ENCODE data around the gene BAIAP2L1. TPM values are rescaled to one million over a fixed set of nuclear protein-coding genes. Genes with fewer than 3 reads are reported as not detected.

BAIAP2L1 gene
- polyA plus RNA-seq, 1 donor (not counting 4 experiments of a cell fraction or from before 2014, with no cell fraction given): 41.7 TPM

GRCh38 chr7:98297626-98298286 is 103.1 kb downstream of the BAIAP2L1 start:
- no peak overlapping the region for H3K9ac ChIP-seq (ENCODE audit: control insufficient read depth, extremely low read depth, insufficient read depth, low read length)
- no peak overlapping the region for H3K27ac ChIP-seq (ENCODE audit: control insufficient read depth, insufficient read depth, low read length)
- peaks cover 37 to 40% of the 10 kb centered on the region in 2 experiments for H3K36me3 ChIP-seq (ENCODE audit: control insufficient read depth in 2 of 2, extremely low read depth in 1 of 2, insufficient read depth in 2 of 2, low read length in 2 of 2)
- no peak for FAIRE-seq
- no peaks in the 10 kb centered on the region for H3K27me3 ChIP-seq (ENCODE audit: control insufficient read depth, extremely low read depth, insufficient read depth, low read length)
- no peak for DNase-seq (ENCODE audit: low read depth, low spot score)
- H2AFZ ChIP-seq (ENCODE audit: control insufficient read depth, low read length): no peak overlapping the region
- dilution Hi-C loops (cut with MboI; ENCODE audit: extremely low pct_ligation_motif_present, low sequenced_read_pairs): no loop called here
- no peaks in the 10 kb centered on the region for H3K79me2 ChIP-seq (ENCODE audit: control insufficient read depth, insufficient read depth, low read length)
- H4K20me1 ChIP-seq (ENCODE audit: control insufficient read depth, extremely low read depth, insufficient read depth, low read length): peaks cover 12% of the 10 kb centered on the region
- peaks cover 12% of the 10 kb centered on the region for H3K4me1 ChIP-seq (ENCODE audit: control insufficient read depth, extremely low read depth, insufficient read depth, low read length)
- H3K9me1 ChIP-seq (ENCODE audit: control insufficient read depth, extremely low read depth, insufficient read depth, low read length): no peaks in the 10 kb centered on the region
- H3K9me3 ChIP-seq (ENCODE audit: control insufficient read depth, low read depth, low read length): no peaks in the 10 kb centered on the region
- H3K4me3 ChIP-seq (ENCODE audit: control insufficient read depth in 2 of 3, extremely low read depth in 1 of 3, insufficient read depth in 2 of 3, low read depth in 1 of 3, low read length in 3 of 3): no peak overlapping the region
- TF ChIP-seq EZH2 (IDR thresholded peaks at IDR 0.05; ENCODE audit: low read length) (no peak), CTCF (optimal IDR thresholded peaks at IDR 0.05 in 1 of 3, IDR thresholded peaks at IDR 0.05 in 1 of 3, conservative IDR thresholded peaks at IDR 0.05 in 1 of 3; ENCODE audit: extremely low read depth in 1 of 3, insufficient read depth in 2 of 3, low read length in 3 of 3) (no peak)
- no peak overlapping the region for H3K4me2 ChIP-seq (ENCODE audit: control insufficient read depth, extremely low read depth, insufficient read depth, low read depth, low read length)

- TF ChIP-seq CTCF (optimal IDR thresholded peaks at IDR 0.05 in 1 of 3, IDR thresholded peaks at IDR 0.05 in 1 of 3, conservative IDR thresholded peaks at IDR 0.05 in 1 of 3; ENCODE audit: extremely low read depth in 1 of 3, insufficient read depth in 2 of 3, low read length in 3 of 3): peak in 1 of 3 experiments; percentile 3
- TF ChIP-seq EZH2 (IDR thresholded peaks at IDR 0.05; ENCODE audit: low read length): no peak
- Histone ChIP-seq H3K27me3 (ENCODE audit: control insufficient read depth, extremely low read depth, insufficient read depth, low read length) (no peaks in the 10 kb centered on the region), H3K4me2 (ENCODE audit: control insufficient read depth, extremely low read depth, insufficient read depth, low read depth, low read length) (no peak overlapping the region), H4K20me1 (ENCODE audit: control insufficient read depth, extremely low read depth, insufficient read depth, low read length) (peaks cover 15% of the 10 kb centered on the region), H3K36me3 (ENCODE audit: control insufficient read depth in 2 of 2, extremely low read depth in 1 of 2, insufficient read depth in 2 of 2, low read length in 2 of 2) (peaks cover 35 to 43% of the 10 kb centered on the region in 2 experiments), H3K9me1 (ENCODE audit: control insufficient read depth, extremely low read depth, insufficient read depth, low read length) (no peaks in the 10 kb centered on the region), H2AFZ (ENCODE audit: control insufficient read depth, low read length) (no peak overlapping the region), H3K79me2 (ENCODE audit: control insufficient read depth, insufficient read depth, low read length) (peaks cover 3% of the 10 kb centered on the region), H3K9ac (ENCODE audit: control insufficient read depth, extremely low read depth, insufficient read depth, low read length) (no peak overlapping the region), H3K4me1 (ENCODE audit: control insufficient read depth, extremely low read depth, insufficient read depth, low read length) (peaks cover 12% of the 10 kb centered on the region), H3K9me3 (ENCODE audit: control insufficient read depth, low read depth, low read length) (no peaks in the 10 kb centered on the region), H3K4me3 (ENCODE audit: control insufficient read depth in 2 of 3, extremely low read depth in 1 of 3, insufficient read depth in 2 of 3, low read depth in 1 of 3, low read length in 3 of 3) (no peak overlapping the region), H3K27ac (ENCODE audit: control insufficient read depth, insufficient read depth, low read length) (no peak overlapping the region)
- dilution Hi-C loops (cut with MboI; ENCODE audit: extremely low pct_ligation_motif_present, low sequenced_read_pairs): no loop called here
- FAIRE-seq (no peak), DNase-seq (ENCODE audit: low read depth, low spot score) (no peak)
Measured at GRCh38 chr7:98296833-98297232, 104.1 kb downstream of the BAIAP2L1 start.

All from keratinocyte (primary cell).